ENCODE results near the gene PLEKHG5.
"Not testable (repeated sequence)": the region's sequence is repeated elsewhere in the genome, so short reads cannot be mapped to it uniquely, and the experiment has no call there.

PLEKHG5 gene

GRCh38 chr1:6461538-6462411 is 29.7 kb downstream of the PLEKHG5 start:
- DNase-seq, result no peak

- DNase-seq, result no peak
These were observed 30.4 kb downstream of the PLEKHG5 start for GRCh38 chr1:6461051-6461530.

- DNase-seq, result no peak
These were observed 31.0 kb downstream of the PLEKHG5 start for GRCh38 chr1:6460301-6461050.

GRCh38 chr1:6459850-6460265 is 31.6 kb downstream of the PLEKHG5 start:
- peak; percentile 25 for DNase-seq

GRCh38 chr1:6456800-6457466 is 34.5 kb downstream of the PLEKHG5 start:
- no peak for DNase-seq

GRCh38 chr1:6455752-6456520 is 35.5 kb downstream of the PLEKHG5 start:
- not testable (repeated sequence) for DNase-seq

- DNase-seq, result no peak
These were observed 36.4 kb downstream of the PLEKHG5 start for GRCh38 chr1:6454856-6455751.

GRCh38 chr1:6453895-6454855 is 37.3 kb downstream of the PLEKHG5 start:
- DNase-seq, result not testable (repeated sequence)

- no peak for DNase-seq
These were observed 40.5 kb downstream of the PLEKHG5 start for GRCh38 chr1:6450943-6451373.

GRCh38 chr1:6450486-6450885 is 41.0 kb downstream of the PLEKHG5 start:
- DNase-seq, result not testable (repeated sequence)

- DNase-seq, result no peak
These were observed 41.4 kb downstream of the PLEKHG5 start for GRCh38 chr1:6450005-6450450.

- DNase-seq, result peak; percentile 77
These were observed 42.5 kb downstream of the PLEKHG5 start for GRCh38 chr1:6448749-6449631.

- peak; percentile 98 for DNase-seq
These were observed 43.4 kb downstream of the PLEKHG5 start for GRCh38 chr1:6447818-6448748.

- DNase-seq, result peak; percentile 68
These were observed 44.2 kb downstream of the PLEKHG5 start for GRCh38 chr1:6447016-6447817.

GRCh38 chr1:6446665-6447015 is 44.8 kb downstream of the PLEKHG5 start:
- no peak for DNase-seq

GRCh38 chr1:6445929-6446328 is 45.5 kb downstream of the PLEKHG5 start:
- not testable (repeated sequence) for DNase-seq
